GM21529 (cell line): ENCODE measurements around the gene KCNQ1.

Experiments used
- ATAC-seq: cut with Tn5 transposase; IDR thresholded peaks from one replicate; pipeline ENCODE4 v1.9.1; 2021; ENCODE audit not compliant: unreplicated experiment

KCNQ1 gene

GRCh38 chr11:2549876-2550605, 105.2 kb downstream of the KCNQ1 start:
- no peak for ATAC-seq

GRCh38 chr11:2550606-2550970, 105.8 kb downstream of the KCNQ1 start:
- no peak for ATAC-seq

- no peak for ATAC-seq
Observed at GRCh38 chr11:2551131-2551530, 106.3 kb downstream of the KCNQ1 start.

- ATAC-seq = no peak
Observed at GRCh38 chr11:2552210-2552609, 107.4 kb downstream of the KCNQ1 start.

- ATAC-seq = no peak
Observed at GRCh38 chr11:2553198-2553597, 108.4 kb downstream of the KCNQ1 start.

- ATAC-seq = no peak
Observed at GRCh38 chr11:2553886-2554285, 109.1 kb downstream of the KCNQ1 start.

- no peak for ATAC-seq
Observed at GRCh38 chr11:2554338-2555207, 109.8 kb downstream of the KCNQ1 start.

- no peak for ATAC-seq
Observed at GRCh38 chr11:2555336-2555735, 110.5 kb downstream of the KCNQ1 start.

GRCh38 chr11:2555891-2556290, 111.1 kb downstream of the KCNQ1 start:
- ATAC-seq = no peak

- ATAC-seq = no peak
Observed at GRCh38 chr11:2557381-2557780, 112.6 kb downstream of the KCNQ1 start.

GRCh38 chr11:2558397-2558796, 113.6 kb downstream of the KCNQ1 start:
- no peak for ATAC-seq

GRCh38 chr11:2558861-2559526, 114.2 kb downstream of the KCNQ1 start:
- ATAC-seq = no peak

- ATAC-seq = no peak
Observed at GRCh38 chr11:2559527-2560311, 114.9 kb downstream of the KCNQ1 start.

GRCh38 chr11:2561696-2562581, 117.1 kb downstream of the KCNQ1 start:
- ATAC-seq = no peak

- no peak for ATAC-seq
Observed at GRCh38 chr11:2562890-2563212, 118.0 kb downstream of the KCNQ1 start.

GRCh38 chr11:2563213-2564007, 118.6 kb downstream of the KCNQ1 start:
- ATAC-seq = no peak

GRCh38 chr11:2564008-2564530, 119.3 kb downstream of the KCNQ1 start:
- ATAC-seq = no peak

GRCh38 chr11:2564588-2565425, 120.0 kb downstream of the KCNQ1 start:
- no peak for ATAC-seq
